Measurements from ENCODE around the gene ZNF197. TPM values are rescaled to one million over a fixed set of nuclear protein-coding genes. Genes with fewer than 3 reads are reported as not detected.
"Not testable (repeated sequence)": the region's sequence is repeated elsewhere in the genome, so short reads cannot be mapped to it uniquely, and the experiment has no call there.

Gene ZNF197
- total and polyA plus RNA-seq, 2 of the 13 experiments (the other 11 are each of a cell fraction or from before 2014, with no cell fraction given): 1.8 to 6.8 TPM

- ATAC-seq (no peak), FAIRE-seq (no peak), DNase-seq (ENCODE audit: low spot score) (no peak)
- Histone ChIP-seq H2AFZ (ENCODE audit: low read length) (no peak overlapping the region), H3K27me3 (ENCODE audit: control insufficient read depth in 1 of 2, insufficient read depth in 2 of 2, low read length in 2 of 2) (no peaks in the 10 kb centered on the region), H3K4me2 (ENCODE audit: low read depth, low read length) (no peak overlapping the region), H3K27ac (ENCODE audit: extremely low read length, insufficient read depth, low read length) (no peak overlapping the region), H3K36me3 (replicated peaks in 1 of 2; ENCODE audit: control insufficient read depth in 1 of 2, insufficient read depth in 2 of 2, low read length in 2 of 2) (no peaks in the 10 kb centered on the region), H3K9me3 (ENCODE audit: low read length) (no peaks in the 10 kb centered on the region), H3K4me1 (ENCODE audit: insufficient read depth, low read length) (no peaks in the 10 kb centered on the region), H4K20me1 (ENCODE audit: insufficient read depth, low read length) (no peaks in the 10 kb centered on the region), H3K79me2 (ENCODE audit: insufficient read depth, low read length) (no peaks in the 10 kb centered on the region), H3K9ac (ENCODE audit: insufficient read depth, low read depth, low read length) (no peak overlapping the region), H3K4me3 (replicated peaks in 1 of 3; ENCODE audit: insufficient read depth in 1 of 3, low read depth in 2 of 3, low read length in 3 of 3) (no peak overlapping the region)
- CTCF ChIA-PET (ENCODE audit: low intra/inter-chr PET ratio, low total read pairs): no interaction called here
- intact Hi-C loops (cut with micrococcal nuclease; ENCODE audit: unreplicated experiment) (no loop called here), in situ Hi-C loops (cut with HindIII; ENCODE audit: extremely low pct_ligation_motif_present, low pct_unique_long_range_greater_than_20kb) (no loop called here)
- no TSS peak for BruUV-seq (replicated peaks)
- POLR2A ChIA-PET: no interaction called here
- TF ChIP-seq HIVEP1 (CRISPR knock-in tag; IDR thresholded peaks at IDR 0.05) (no peak), CEBPB (IDR thresholded peaks at IDR 0.05; ENCODE audit: borderline replicate concordance, low read depth, low read length) (no peak), ADNP (CRISPR knock-in tag; IDR thresholded peaks at IDR 0.05) (no peak), EZH2 (conservative IDR thresholded peaks at IDR 0.05; ENCODE audit: low read depth, low read length) (no peak), SSRP1 (CRISPR knock-in tag; IDR thresholded peaks at IDR 0.05) (no peak), TCF12 (IDR thresholded peaks at IDR 0.05) (no peak), TCF12 (CRISPR knock-in tag; IDR thresholded peaks at IDR 0.05) (no peak), ZFP90 (CRISPR knock-in tag; IDR thresholded peaks at IDR 0.05; ENCODE audit: borderline replicate concordance) (no peak), ZBTB8A (CRISPR knock-in tag; IDR thresholded peaks at IDR 0.05; ENCODE audit: borderline replicate concordance, low read depth) (no peak), ZNF33B (CRISPR knock-in tag; IDR thresholded peaks at IDR 0.05) (no peak), MED8 (CRISPR knock-in tag; IDR thresholded peaks at IDR 0.05; ENCODE audit: insufficient replicate concordance) (no peak), ZNF326 (CRISPR knock-in tag; IDR thresholded peaks at IDR 0.05; ENCODE audit: borderline replicate concordance) (no peak), ZNF543 (CRISPR knock-in tag; IDR thresholded peaks at IDR 0.05) (no peak), PRPF4 (IDR thresholded peaks at IDR 0.05; ENCODE audit: low read depth, low read length, poor library complexity, severe bottlenecking) (no peak)
Measured at GRCh38 chr3:44576613-44577012, 48.2 kb upstream of the ZNF197 start.

GRCh38 chr3:44577354-44577952 lies 47.4 kb upstream of the ZNF197 start:
- H3K4me3 ChIP-seq (replicated peaks in 1 of 3; ENCODE audit: insufficient read depth in 1 of 3, low read depth in 2 of 3, low read length in 3 of 3); H3K36me3 ChIP-seq (replicated peaks in 1 of 2; ENCODE audit: control insufficient read depth in 1 of 2, insufficient read depth in 2 of 2, low read length in 2 of 2); FAIRE-seq; BruUV-seq (replicated peaks); H3K9ac ChIP-seq (ENCODE audit: insufficient read depth, low read depth, low read length); CTCF ChIA-PET (ENCODE audit: low intra/inter-chr PET ratio, low total read pairs); intact Hi-C loops (cut with micrococcal nuclease; ENCODE audit: unreplicated experiment); H3K4me1 ChIP-seq (ENCODE audit: insufficient read depth, low read length); H3K9me3 ChIP-seq (ENCODE audit: low read length); H3K27ac ChIP-seq (ENCODE audit: extremely low read length, insufficient read depth, low read length); H3K79me2 ChIP-seq (ENCODE audit: insufficient read depth, low read length); H3K4me2 ChIP-seq (ENCODE audit: low read depth, low read length); H2AFZ ChIP-seq (ENCODE audit: low read length); ATAC-seq; H3K27me3 ChIP-seq (ENCODE audit: control insufficient read depth in 1 of 2, insufficient read depth in 2 of 2, low read length in 2 of 2); DNase-seq (ENCODE audit: low spot score); in situ Hi-C loops (cut with HindIII; ENCODE audit: extremely low pct_ligation_motif_present, low pct_unique_long_range_greater_than_20kb); POLR2A ChIA-PET; H4K20me1 ChIP-seq (ENCODE audit: insufficient read depth, low read length): not testable (repeated sequence)
- WGBS (ENCODE audit: low lambda C conversion rate): 72% methylated on average over 11 of the region's 11 CpGs

GRCh38 chr3:44578316-44578715 lies 46.5 kb upstream of the ZNF197 start:
- H3K27ac ChIP-seq (ENCODE audit: extremely low read length, insufficient read depth, low read length); H2AFZ ChIP-seq (ENCODE audit: low read length); CTCF ChIA-PET (ENCODE audit: low intra/inter-chr PET ratio, low total read pairs); DNase-seq (ENCODE audit: low spot score); BruUV-seq (replicated peaks); H3K4me3 ChIP-seq (replicated peaks in 1 of 3; ENCODE audit: insufficient read depth in 1 of 3, low read depth in 2 of 3, low read length in 3 of 3); H3K79me2 ChIP-seq (ENCODE audit: insufficient read depth, low read length); POLR2A ChIA-PET; H3K27me3 ChIP-seq (ENCODE audit: control insufficient read depth in 1 of 2, insufficient read depth in 2 of 2, low read length in 2 of 2); H3K36me3 ChIP-seq (replicated peaks in 1 of 2; ENCODE audit: control insufficient read depth in 1 of 2, insufficient read depth in 2 of 2, low read length in 2 of 2); H3K4me1 ChIP-seq (ENCODE audit: insufficient read depth, low read length); H4K20me1 ChIP-seq (ENCODE audit: insufficient read depth, low read length); H3K9ac ChIP-seq (ENCODE audit: insufficient read depth, low read depth, low read length); in situ Hi-C loops (cut with HindIII; ENCODE audit: extremely low pct_ligation_motif_present, low pct_unique_long_range_greater_than_20kb); FAIRE-seq; H3K4me2 ChIP-seq (ENCODE audit: low read depth, low read length); H3K9me3 ChIP-seq (ENCODE audit: low read length); ATAC-seq; intact Hi-C loops (cut with micrococcal nuclease; ENCODE audit: unreplicated experiment): not testable (repeated sequence)
- WGBS (ENCODE audit: low lambda C conversion rate): 87% methylated on average over 4 of the region's 22 CpGs
